ENCODE measurements around the gene SLCO1B3.

DNA sequence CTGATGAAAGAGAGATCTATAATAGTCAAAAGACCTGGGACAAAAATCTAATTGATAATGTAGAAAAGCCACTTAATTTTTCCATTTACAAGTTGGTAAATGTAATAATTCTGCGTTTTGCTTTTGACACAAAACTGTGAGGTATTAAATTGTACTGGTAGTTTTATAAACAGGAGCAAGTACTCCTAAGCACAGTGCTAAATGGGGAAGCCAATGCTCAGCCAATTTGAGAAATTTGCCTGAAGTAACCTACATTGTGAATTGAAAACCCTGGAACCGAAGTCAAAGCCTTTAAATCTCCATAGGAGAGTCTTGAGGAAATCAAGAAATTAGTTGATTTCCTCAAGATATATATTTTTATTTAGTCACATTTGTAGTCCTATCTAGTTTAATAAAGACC lies 152.8 kb downstream of the SLCO1B3 start:
- no peak for TF ChIP-seq CTCF (IDR thresholded peaks at IDR 0.05; ENCODE audit: extremely low read depth in 1 of 2, insufficient read depth in 1 of 2, low read depth in 1 of 2, low read length in 2 of 2)
- no peak for TF ChIP-seq MYC (IDR thresholded peaks at IDR 0.05; ENCODE audit: low read depth, low read length)
- TF ChIP-seq POLR2A (IDR thresholded peaks at IDR 0.05; ENCODE audit: low read depth, low read length), result no peak
- TF ChIP-seq POLR2AphosphoS5 (IDR thresholded peaks at IDR 0.05; ENCODE audit: insufficient read depth, low read depth, low read length), result no peak
- no peak for TF ChIP-seq GATA2 (IDR thresholded peaks at IDR 0.05; ENCODE audit: insufficient read depth, insufficient read length, low read depth, low read length)
- no peak for TF ChIP-seq MAX (IDR thresholded peaks at IDR 0.05; ENCODE audit: insufficient read depth, insufficient read length)
- no peak for TF ChIP-seq EZH2 (IDR thresholded peaks at IDR 0.05; ENCODE audit: borderline replicate concordance, low read depth, low read length, severe bottlenecking)
- TF ChIP-seq FOS (IDR thresholded peaks at IDR 0.05; ENCODE audit: borderline replicate concordance, insufficient read depth, low read length), result no peak
- no peak for TF ChIP-seq JUN (IDR thresholded peaks at IDR 0.05; ENCODE audit: borderline replicate concordance, insufficient read depth, insufficient read length, low read depth)

Data from endothelial cell of umbilical vein (primary cell).